Heart left ventricle (tissue), 13 donors: ENCODE measurements around the gene SETBP1.

Source experiments
- POLR2A ChIP-seq, 2 donors: fragments of 450-650 bp; IDR thresholded peaks; one replicate each; pipeline ENCODE4 v1.6.1; 2017; ENCODE audit warnings: antibody characterized with exemption in 2 of 2, mild to moderate bottlenecking in 2 of 2, moderate library complexity in 2 of 2
- TF ChIP-seq, protein P1 (sequence below), 12 donors: fragments of 200-600 bp; sonication (generic) in 4 of 12; IDR thresholded peaks; one replicate each; pipeline versions ENCODE4 v1.5.0 to v1.8.0; 2018 to 2022; ENCODE audit warnings: antibody characterized with exemption in 12 of 12, mild to moderate bottlenecking in 5 of 12
- donor health status: ischemic (EF 13 %, LVEDD 7.1; RV severe dilation, severe dysfunction).
- donor health status: DM: no; HTN: yes; CAD: no.
- donor health status: DM: no; HTN: no; CAD: no.
- donor health status: ischemic (EF 25% LVEDD 6.9; RV normal size, moderate dysfunction).
- donor health status: ischemic (EF 25% LVEDD 5.7; RV mildly dilated, moderate dysfunction).
- donor health status: ischemic (EF 35%, LVEDD 5.7; RV mildly dilated, moderate dysfunction).
- donor health status: nonischemic (EF 11% LVEDD 7.7; RV severe dilation, severe dysfunction).
- donor health status: DM: yes; HTN: yes; CAD: no.
- donor health status: PGD.
- donor health status: ischemic (EF 29% LVEDD 5.4; RV normal size, mild dysfunction).
- donor health status: nonischemic (EF 23%, LVEDD 6.1; RV moderate dilation, normal function).

DNA sequence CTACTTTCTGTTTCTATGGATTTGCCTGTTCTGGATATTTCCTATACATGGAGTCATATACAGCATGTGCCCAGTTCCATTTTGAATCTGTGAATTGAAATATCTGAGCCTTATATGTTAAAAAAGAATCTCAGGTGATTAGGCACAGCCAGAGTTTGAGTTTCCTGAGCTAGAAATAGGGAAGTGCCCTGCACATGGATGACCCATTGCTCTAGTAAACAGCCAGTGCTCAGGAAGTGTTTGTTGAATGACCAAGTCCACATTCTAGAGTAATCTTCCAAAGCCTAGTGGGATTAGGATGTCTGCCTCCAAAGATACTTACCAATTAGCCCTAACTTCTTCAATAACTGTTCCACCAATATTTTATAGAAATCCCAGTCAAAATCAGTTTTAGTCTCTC is 165.8 kb downstream of the SETBP1 start:
- TF ChIP-seq POLR2A (IDR thresholded peaks at IDR 0.05), result no peak
- TF ChIP-seq, protein P1, sequence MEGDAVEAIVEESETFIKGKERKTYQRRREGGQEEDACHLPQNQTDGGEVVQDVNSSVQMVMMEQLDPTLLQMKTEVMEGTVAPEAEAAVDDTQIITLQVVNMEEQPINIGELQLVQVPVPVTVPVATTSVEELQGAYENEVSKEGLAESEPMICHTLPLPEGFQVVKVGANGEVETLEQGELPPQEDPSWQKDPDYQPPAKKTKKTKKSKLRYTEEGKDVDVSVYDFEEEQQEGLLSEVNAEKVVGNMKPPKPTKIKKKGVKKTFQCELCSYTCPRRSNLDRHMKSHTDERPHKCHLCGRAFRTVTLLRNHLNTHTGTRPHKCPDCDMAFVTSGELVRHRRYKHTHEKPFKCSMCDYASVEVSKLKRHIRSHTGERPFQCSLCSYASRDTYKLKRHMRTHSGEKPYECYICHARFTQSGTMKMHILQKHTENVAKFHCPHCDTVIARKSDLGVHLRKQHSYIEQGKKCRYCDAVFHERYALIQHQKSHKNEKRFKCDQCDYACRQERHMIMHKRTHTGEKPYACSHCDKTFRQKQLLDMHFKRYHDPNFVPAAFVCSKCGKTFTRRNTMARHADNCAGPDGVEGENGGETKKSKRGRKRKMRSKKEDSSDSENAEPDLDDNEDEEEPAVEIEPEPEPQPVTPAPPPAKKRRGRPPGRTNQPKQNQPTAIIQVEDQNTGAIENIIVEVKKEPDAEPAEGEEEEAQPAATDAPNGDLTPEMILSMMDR (IDR thresholded peaks at IDR 0.05), result no peak
